GM12872 (cell line): ENCODE measurements around the gene MAP2K3.

Experiments used
- CTCF ChIP-seq: IDR thresholded peaks from 3 replicates; pipeline ENCODE4 v1.5.1; 2011; ENCODE audit warnings: low read depth, mild to moderate bottlenecking, low read length, moderate library complexity; ENCODE audit not compliant: insufficient read depth

Gene MAP2K3

GRCh38 chr17:21300601-21301571, 16.4 kb downstream of the MAP2K3 start:
- no peak for TF ChIP-seq CTCF

- TF ChIP-seq CTCF = no peak
These were observed 17.4 kb downstream of the MAP2K3 start for GRCh38 chr17:21301593-21302550.

- no peak for TF ChIP-seq CTCF
These were observed 18.4 kb downstream of the MAP2K3 start for GRCh38 chr17:21302711-21303425.

- TF ChIP-seq CTCF = no peak
These were observed 19.0 kb downstream of the MAP2K3 start for GRCh38 chr17:21303441-21304065.

GRCh38 chr17:21304091-21304490, 19.6 kb downstream of the MAP2K3 start:
- no peak for TF ChIP-seq CTCF

- TF ChIP-seq CTCF = no peak
These were observed 28.8 kb downstream of the MAP2K3 start for GRCh38 chr17:21313320-21313719.

GRCh38 chr17:21318439-21318838, 33.9 kb downstream of the MAP2K3 start:
- no peak for TF ChIP-seq CTCF
